Activated CD8-positive, alpha-beta T cell treated with anti-CD3 and anti-CD28 coated beads for 36 hours (primary cell): Measurements from ENCODE around the gene TRIP13. TPM values are rescaled to one million over a fixed set of nuclear protein-coding genes. Genes with fewer than 3 reads are reported as not detected.

Source experiments
- ATAC-seq: fragments of 200-7000 bp; cut with Tn5 transposase; one replicate; pipeline ENCODE4 v1.10.0; 2021; ENCODE audit warnings: mild to moderate bottlenecking, moderate library complexity
- CTCF ChIA-PET: fragments of 350-600 bp; sonication (Branson Sonifier 250); formaldehyde crosslinking; loops from one replicate; lab custom pipeline; 2021; ENCODE audit warnings: antibody characterized with exemption; lab: Charles Lee
- POLR2A ChIA-PET: fragments of 350-600 bp; sonication (Branson Sonifier 250); formaldehyde crosslinking; loops from one replicate; lab custom pipeline; 2021; ENCODE audit warnings: antibody characterized with exemption; lab: Charles Lee
- DNase-seq: peaks from one replicate; pipeline ENCODE4 v3.0.0-alpha.2; 2020
- H3K27ac Mint-ChIP-seq: one replicate; pipeline ENCODE4 v1.8.0; 2021; ENCODE audit warnings: mild to moderate bottlenecking, mixed read lengths
- H3K27me3 Mint-ChIP-seq: one replicate; pipeline ENCODE4 v1.8.0; 2021; ENCODE audit warnings: mixed read lengths
- H3K36me3 Mint-ChIP-seq: one replicate; pipeline ENCODE4 v1.8.0; 2021; ENCODE audit warnings: low read depth, mixed read lengths
- H3K4me1 Mint-ChIP-seq: one replicate; pipeline ENCODE4 v1.8.0; 2021; ENCODE audit warnings: low read depth, mixed read lengths
- H3K4me3 Mint-ChIP-seq: one replicate; pipeline ENCODE4 v1.8.0; 2021; ENCODE audit warnings: mild to moderate bottlenecking, moderate library complexity, mixed read lengths
- H3K9me3 Mint-ChIP-seq: one replicate; pipeline ENCODE4 v1.8.0; 2021; ENCODE audit warnings: mixed read lengths
- CTCF ChIP-seq: fragments of 200-600 bp; IDR thresholded peaks from one replicate; pipeline ENCODE4 v1.8.0; 2022; ENCODE audit warnings: antibody characterized with exemption, mild to moderate bottlenecking
- intact Hi-C: fragments of 100-400 bp; cut with micrococcal nuclease; formaldehyde crosslinking; loops from one replicate; pipeline ENCODE4 v1.10.0; 2022
- total RNA-seq, 2 experiments: library from RNA; stranded (reverse); gene quantifications; one replicate each; pipeline ENCODE4 v1.2.3, GENCODE V29; 2021

Gene TRIP13
- total RNA-seq, 2 experiments from 2014 or later: 31.0 to 36.9 TPM

DNA sequence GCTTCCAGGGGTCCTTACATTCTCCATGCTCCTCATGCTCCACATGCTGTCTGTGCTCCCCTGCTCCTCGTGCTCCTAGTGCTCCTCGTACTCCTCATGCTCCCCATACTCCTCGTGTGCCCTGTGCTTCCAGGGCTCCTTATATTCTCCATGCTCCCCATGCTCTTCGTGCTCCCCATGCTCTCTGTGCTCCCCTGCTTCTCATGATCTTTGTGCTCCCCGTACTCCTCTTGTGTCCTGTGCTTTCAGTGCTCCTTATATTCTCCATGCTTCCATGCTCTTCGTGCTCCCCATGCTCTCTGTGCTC, 51.9 kb downstream of the TRIP13 start:
- peaks cover 2% of the 10 kb centered on the region for H3K4me1 Mint-ChIP-seq
- TF ChIP-seq CTCF: no peak
- ChIA-PET CTCF (no interaction called here), POLR2A (no interaction called here)
- H3K27me3 Mint-ChIP-seq: peaks cover 51% of the 10 kb centered on the region
- DNase-seq (no peak), ATAC-seq (no peak)
- no peaks in the 10 kb centered on the region for H3K9me3 Mint-ChIP-seq
- no peaks in the 10 kb centered on the region for H3K36me3 Mint-ChIP-seq
- intact Hi-C loops: no loop called here
- H3K4me3 Mint-ChIP-seq: no peak overlapping the region
- H3K27ac Mint-ChIP-seq: no peak overlapping the region

DNA sequence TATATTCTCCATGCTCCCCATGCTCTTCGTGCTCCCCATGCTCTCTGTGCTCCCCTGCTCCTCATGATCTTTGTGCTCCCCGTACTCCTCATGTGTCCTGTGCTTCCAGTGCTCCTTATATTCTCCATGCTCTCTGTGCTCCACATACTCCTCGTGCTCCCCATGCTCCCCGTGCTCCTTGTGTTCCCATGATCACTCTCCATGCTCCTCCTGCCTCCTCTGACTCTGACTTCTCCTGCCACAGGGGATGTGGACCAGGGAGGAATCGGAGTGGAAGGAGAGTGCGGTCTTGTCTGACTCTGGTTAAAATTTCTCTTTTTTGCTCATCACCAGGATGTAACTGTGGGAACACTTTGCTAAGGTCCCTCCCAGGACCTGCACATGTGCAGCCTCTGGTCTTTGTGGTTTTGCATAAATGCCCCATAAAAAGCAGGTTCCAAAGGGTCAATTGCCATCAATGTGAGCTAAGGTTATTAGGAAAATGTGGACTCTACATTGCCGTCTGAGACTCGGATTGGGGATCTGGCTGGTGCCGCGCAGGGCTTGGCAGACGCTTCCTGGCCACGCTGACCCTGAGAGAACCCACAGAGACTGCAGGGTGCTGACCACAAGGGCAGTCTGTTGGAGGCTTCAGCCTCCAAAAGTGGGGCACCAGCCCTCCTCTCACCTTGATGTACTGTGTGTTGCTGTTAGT, 52.5 kb downstream of the TRIP13 start:
- peaks cover 55% of the 10 kb centered on the region for H3K27me3 Mint-ChIP-seq

DNA sequence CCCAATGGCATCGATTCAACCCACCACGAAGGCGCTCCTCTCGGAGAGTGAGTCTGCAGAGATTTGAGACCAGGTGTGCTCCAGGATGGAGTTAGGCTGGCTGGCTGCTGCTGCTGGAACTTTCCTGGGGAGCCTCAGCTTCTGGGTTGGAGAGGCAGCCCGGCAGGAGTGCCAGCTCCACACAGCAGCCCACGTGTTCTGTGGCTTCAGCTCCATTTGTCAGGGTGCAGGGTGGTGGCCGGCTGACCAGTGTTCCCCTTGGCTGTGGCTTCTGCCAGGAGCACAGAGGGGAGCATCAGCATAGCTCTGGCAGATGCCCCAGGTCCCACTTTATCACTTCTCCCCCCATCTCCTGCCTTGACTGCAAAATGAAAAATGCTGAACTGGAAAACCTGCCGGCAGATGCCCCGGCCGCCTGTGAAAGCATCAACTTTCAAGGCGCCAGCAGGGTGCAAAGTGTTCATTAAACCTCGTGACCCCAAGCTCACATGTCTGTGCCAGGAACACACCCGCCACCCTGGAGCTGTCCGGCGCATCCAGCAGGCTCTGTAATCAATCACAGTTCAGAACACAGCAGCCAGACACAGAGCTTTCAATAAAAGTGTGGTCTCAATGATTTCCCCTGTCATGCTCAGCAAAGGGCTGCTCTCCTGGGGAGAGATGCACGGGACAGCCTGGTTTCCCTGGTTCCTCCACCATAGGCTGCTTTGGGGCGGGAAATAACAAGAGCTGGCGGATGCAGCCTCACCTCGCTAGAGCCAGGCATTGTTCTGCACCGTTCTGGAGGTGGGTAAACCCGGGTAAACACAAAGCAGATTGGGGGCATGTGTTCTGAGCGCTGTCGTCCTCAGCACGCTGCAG, 53.2 kb downstream of the TRIP13 start:
- Mint-ChIP-seq H3K27ac (no peak overlapping the region), H3K4me1 (peaks cover 2% of the 10 kb centered on the region), H3K9me3 (no peaks in the 10 kb centered on the region), H3K27me3 (peaks cover 59% of the 10 kb centered on the region), H3K4me3 (no peak overlapping the region), H3K36me3 (no peaks in the 10 kb centered on the region)
- no peak for TF ChIP-seq CTCF
- intact Hi-C loops: no loop called here
- ATAC-seq (no peak), DNase-seq (no peak)
- POLR2A ChIA-PET: interaction anchor here (1.4 kb wide), 1 partner anchor 39 kb away, joined by 4 read pairs; no protein-coding TSS in a partner anchor
- CTCF ChIA-PET: interaction anchor here (0.9 to 1.8 kb wide), 7 partner anchors 11 to 65 kb away, joined by 3 to 7 read pairs (median 3); no protein-coding TSS in a partner anchor

More for the DNA sequence above, 52.5 kb downstream of the TRIP13 start:
- no peaks in the 10 kb centered on the region for H3K9me3 Mint-ChIP-seq
- ATAC-seq (no peak), DNase-seq (no peak)
- no peak overlapping the region for H3K27ac Mint-ChIP-seq
- intact Hi-C loops: no loop called here
- no peaks in the 10 kb centered on the region for H3K36me3 Mint-ChIP-seq
- H3K4me3 Mint-ChIP-seq: no peak overlapping the region
- H3K4me1 Mint-ChIP-seq: peaks cover 2% of the 10 kb centered on the region
- no peak for TF ChIP-seq CTCF
- POLR2A ChIA-PET: no interaction called here
- CTCF ChIA-PET: interaction anchor here (1.0 to 1.4 kb wide), 2 partner anchors 20 to 65 kb away, joined by 3 read pairs; no protein-coding TSS in a partner anchor

DNA sequence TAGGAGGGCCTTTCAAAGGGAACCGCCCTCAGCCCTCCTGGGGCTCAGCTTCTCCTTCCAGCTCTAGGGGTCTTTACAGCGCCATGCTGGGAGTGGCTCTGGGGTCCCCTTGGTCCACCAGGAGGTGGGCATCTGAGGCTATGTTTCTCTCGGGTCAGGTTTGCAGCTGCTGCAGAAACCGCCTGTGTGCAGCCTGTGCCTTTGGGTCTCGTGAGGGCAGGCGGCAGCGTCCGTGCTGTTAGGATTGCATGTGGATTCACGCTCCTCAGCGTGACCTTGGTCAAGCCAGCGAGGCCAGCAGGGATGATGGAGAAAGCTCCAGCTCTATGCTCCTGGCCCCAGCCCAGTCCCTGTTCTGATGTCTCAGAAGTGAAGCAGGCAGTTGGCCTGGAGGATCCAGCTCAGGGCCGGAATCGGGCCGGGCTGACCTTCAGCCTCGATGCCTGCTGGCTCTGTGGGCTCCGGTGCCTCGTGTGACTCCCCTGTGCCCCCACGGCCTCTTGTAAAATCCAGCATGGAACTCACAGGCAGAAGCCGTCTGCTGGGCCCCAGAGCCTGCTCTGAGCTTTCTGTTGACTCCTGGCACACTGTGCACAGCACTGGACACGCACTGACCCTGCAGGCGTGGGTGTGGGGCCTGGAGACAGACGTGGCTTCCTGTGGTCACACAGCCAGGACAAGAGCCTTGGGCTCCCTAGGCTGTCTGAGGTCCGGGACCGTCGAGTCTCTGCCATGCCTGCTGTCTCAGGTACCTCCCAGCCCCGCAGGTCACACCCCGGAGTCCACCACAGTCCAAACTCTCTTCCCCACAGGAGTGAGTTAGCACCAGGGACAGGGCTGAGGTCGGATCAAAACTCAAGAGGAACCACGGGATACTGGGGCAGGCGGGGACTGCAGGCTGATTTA, 54.3 kb downstream of the TRIP13 start:
- intact Hi-C loops: no loop called here
- Mint-ChIP-seq H3K4me1 (peaks cover 2% of the 10 kb centered on the region), H3K9me3 (no peaks in the 10 kb centered on the region), H3K27ac (no peak overlapping the region), H3K36me3 (no peaks in the 10 kb centered on the region), H3K4me3 (no peak overlapping the region), H3K27me3 (peaks cover 62% of the 10 kb centered on the region)
- DNase-seq (no peak), ATAC-seq (no peak)
- ChIA-PET CTCF (interaction anchor here (0.9 to 1.8 kb wide), 6 partner anchors 10 to 64 kb away, joined by 3 to 7 read pairs (median 3); no protein-coding TSS in a partner anchor), POLR2A (interaction anchor here (1.4 kb wide), 1 partner anchor 38 kb away, joined by 4 read pairs; no protein-coding TSS in a partner anchor)
- TF ChIP-seq CTCF: no peak
